ENCODE data around the gene HUNK. TPM values are rescaled to one million over a fixed set of nuclear protein-coding genes. Genes with fewer than 3 reads are reported as not detected.

Gene HUNK
- total RNA-seq, 1 donor from 2014 or later: 2.8 TPM

DNA sequence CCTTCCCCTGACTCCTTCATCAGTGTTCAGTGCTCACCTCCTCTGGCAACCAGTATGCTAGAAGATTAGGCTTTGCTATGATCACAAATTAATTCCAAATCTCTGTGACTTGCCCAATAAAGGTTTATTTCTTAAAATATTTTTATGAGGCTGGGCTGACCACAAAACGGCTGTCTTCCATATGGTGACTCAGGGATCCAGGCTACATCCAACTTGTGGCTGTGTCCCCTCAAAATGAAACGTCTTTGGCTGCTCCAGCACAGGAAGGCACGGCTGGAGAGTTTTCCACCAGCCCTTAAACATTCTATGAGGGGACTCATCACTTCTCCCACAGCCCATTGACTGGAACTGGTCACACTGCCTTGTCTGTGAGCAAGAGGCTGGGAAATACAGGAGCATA is 131.5 kb downstream of the HUNK start:
- TF ChIP-seq, protein P1, sequence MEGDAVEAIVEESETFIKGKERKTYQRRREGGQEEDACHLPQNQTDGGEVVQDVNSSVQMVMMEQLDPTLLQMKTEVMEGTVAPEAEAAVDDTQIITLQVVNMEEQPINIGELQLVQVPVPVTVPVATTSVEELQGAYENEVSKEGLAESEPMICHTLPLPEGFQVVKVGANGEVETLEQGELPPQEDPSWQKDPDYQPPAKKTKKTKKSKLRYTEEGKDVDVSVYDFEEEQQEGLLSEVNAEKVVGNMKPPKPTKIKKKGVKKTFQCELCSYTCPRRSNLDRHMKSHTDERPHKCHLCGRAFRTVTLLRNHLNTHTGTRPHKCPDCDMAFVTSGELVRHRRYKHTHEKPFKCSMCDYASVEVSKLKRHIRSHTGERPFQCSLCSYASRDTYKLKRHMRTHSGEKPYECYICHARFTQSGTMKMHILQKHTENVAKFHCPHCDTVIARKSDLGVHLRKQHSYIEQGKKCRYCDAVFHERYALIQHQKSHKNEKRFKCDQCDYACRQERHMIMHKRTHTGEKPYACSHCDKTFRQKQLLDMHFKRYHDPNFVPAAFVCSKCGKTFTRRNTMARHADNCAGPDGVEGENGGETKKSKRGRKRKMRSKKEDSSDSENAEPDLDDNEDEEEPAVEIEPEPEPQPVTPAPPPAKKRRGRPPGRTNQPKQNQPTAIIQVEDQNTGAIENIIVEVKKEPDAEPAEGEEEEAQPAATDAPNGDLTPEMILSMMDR (conservative IDR thresholded peaks at IDR 0.05; ENCODE audit: low read depth, low read length): no peak
- H3K4me3 ChIP-seq (ENCODE audit: low read depth, low read length): no peak overlapping the region
- DNase-seq (ENCODE audit: low read depth): no peak

DNA sequence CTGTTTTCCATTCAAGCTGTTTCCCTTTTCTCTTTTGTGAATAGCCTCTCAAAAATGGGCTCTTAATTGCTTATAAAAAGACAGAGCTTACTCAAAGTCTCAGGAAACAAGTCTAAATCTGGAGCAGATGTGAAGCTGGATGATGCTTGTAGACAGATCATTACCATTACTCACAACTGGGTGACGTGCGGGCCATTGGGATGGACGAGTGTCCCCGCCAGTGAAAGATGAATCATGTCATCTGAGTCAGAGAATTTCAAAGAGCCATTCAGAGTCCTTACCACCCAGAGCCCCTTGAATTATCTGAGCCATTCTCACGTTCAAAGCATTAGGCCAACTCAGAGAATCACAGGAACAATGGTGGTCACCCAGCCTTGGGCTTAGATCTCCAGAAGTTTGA is 134.6 kb downstream of the HUNK start:
- no peak overlapping the region for H3K4me3 ChIP-seq (ENCODE audit: low read depth, low read length)
- TF ChIP-seq, protein P1 (conservative IDR thresholded peaks at IDR 0.05; ENCODE audit: low read depth, low read length): no peak
- no peak for DNase-seq (ENCODE audit: low read depth)

DNA sequence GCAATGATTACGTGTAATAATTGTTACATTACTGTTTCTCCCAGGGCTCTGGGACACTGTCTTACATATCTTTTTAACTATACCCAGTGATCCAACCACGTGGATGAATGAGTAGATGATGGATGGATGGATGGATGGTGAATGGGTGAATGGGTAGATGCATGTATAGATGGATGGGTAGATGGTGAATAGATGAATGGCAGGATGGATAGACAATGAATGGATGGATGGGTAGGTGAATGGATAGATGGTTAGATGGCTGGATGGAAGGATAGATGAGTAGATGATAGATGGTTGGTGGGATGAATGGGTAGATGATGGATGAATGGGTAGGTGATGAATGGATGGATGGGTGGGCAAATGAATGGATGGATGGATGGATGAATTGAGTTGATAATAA is 135.9 kb downstream of the HUNK start:
- no peak overlapping the region for H3K4me3 ChIP-seq (ENCODE audit: low read depth, low read length)
- TF ChIP-seq, protein P1 (conservative IDR thresholded peaks at IDR 0.05; ENCODE audit: low read depth, low read length): no peak
- no peak for DNase-seq (ENCODE audit: low read depth)

DNA sequence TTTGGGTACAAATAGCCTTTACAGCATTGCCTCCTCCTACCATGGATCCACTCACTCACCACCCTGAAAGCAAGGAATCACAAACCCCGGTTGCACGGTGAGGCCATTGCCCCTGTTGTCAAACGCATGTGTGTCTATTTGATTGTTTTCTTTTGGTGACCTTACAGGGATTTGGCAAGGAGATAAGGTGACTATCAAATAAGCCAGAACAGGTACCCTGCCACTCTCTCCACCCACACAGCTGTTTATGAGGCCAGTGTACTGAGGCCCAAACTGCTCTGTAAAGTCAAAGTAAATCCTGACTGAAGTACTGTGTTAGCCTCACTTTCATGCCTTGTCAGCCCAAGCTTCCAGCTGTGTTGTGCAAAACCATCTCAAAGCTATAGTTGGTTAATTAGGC is 136.4 kb downstream of the HUNK start:
- H3K4me3 ChIP-seq (ENCODE audit: low read depth, low read length): no peak overlapping the region
- TF ChIP-seq, protein P1 (conservative IDR thresholded peaks at IDR 0.05; ENCODE audit: low read depth, low read length): no peak
- no peak for DNase-seq (ENCODE audit: low read depth)

DNA sequence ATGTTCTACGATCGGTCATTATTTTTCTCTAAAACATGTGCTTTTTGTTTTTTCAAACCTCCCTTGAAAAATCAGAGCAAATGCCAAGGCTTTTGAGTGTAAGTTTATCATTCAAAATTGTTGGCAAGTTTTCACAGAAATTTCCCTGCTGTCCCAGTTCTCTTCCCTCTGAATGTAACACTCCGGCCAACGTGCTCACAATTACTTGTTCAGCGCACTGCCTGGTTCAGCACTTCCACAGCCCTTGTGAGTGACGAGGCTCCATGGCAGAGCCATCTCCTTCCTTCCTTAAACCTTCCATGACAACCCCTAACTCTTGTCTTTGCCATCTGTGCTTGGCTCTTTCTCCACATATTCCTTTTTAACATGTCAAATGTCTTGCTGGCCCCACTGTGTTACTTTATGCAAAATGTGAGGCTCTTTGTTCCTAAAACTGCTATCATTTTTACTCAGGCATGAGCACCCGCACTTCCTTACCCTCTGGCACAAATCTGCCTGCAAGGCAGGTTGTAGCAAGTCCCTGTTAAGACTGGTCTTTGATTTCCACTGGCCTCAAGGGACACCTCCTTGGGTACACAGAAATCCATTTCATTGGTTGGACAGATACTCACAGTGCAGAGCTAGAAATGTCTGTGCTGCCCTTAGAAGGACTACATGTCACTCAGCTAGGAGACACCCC is 142.8 kb downstream of the HUNK start:
- no peak for DNase-seq (ENCODE audit: low read depth)
- H3K4me3 ChIP-seq (ENCODE audit: low read depth, low read length): no peak overlapping the region
- TF ChIP-seq, protein P1 (conservative IDR thresholded peaks at IDR 0.05; ENCODE audit: low read depth, low read length): no peak

DNA sequence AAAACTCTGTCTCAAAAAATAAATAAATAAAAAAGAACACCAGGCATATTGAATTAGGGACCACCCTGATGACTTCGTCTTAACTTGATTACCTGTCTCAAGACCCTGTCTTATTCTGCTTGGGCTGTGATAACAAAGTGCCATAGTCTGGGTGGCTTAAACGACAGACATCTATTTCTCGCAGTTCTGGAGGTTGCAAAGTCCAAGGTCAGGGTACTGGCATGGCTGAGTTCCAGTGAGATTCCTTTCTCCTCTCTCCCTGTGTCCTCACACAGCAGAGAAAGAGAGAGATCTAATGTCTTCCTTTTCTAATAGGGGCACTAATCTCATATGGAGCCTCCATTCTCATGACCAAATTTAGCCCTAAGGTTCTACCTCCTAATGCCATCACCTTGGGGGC is 145.6 kb downstream of the HUNK start:
- H3K4me3 ChIP-seq (ENCODE audit: low read depth, low read length): no peak overlapping the region
- no peak for DNase-seq (ENCODE audit: low read depth)
- TF ChIP-seq, protein P1 (conservative IDR thresholded peaks at IDR 0.05; ENCODE audit: low read depth, low read length): no peak

DNA sequence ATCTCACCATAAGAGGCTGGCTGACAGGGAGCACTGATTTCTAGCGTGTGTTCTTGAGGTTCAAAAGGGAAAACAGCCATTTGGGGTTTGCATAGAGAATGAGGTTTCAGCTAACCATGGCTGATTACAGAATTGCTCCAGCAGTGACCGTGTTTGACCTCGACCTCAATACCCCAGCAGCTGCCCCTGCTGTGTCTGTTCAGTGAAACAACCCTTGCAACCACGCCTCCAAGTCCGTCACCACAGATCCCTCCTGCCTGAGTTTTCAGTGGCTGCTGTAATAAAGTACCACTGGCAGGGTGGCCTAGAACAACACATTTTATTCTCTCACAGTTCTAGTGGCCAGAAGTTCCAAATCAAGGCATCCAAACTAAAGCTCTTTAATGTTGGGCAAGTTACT is 147.7 kb downstream of the HUNK start:
- TF ChIP-seq, protein P1 (conservative IDR thresholded peaks at IDR 0.05; ENCODE audit: low read depth, low read length): no peak
- H3K4me3 ChIP-seq (ENCODE audit: low read depth, low read length): no peak overlapping the region
- DNase-seq (ENCODE audit: low read depth): no peak

Measured in epithelial cell of proximal tubule (primary cell).